ENCODE data around the gene CCRL2.
"Not testable (repeated sequence)": the region's sequence is repeated elsewhere in the genome, so short reads cannot be mapped to it uniquely, and the experiment has no call there.

Gene CCRL2

GRCh38 chr3:46378426-46378942, 28.6 kb upstream of the CCRL2 start:
- DNase-seq, result peak in 44 of 58 donors; percentile 6 to 72 (median 32)

GRCh38 chr3:46380471-46381221, 26.4 kb upstream of the CCRL2 start:
- DNase-seq, result no peak

GRCh38 chr3:46381625-46382024, 25.4 kb upstream of the CCRL2 start:
- DNase-seq, result no peak

DNA sequence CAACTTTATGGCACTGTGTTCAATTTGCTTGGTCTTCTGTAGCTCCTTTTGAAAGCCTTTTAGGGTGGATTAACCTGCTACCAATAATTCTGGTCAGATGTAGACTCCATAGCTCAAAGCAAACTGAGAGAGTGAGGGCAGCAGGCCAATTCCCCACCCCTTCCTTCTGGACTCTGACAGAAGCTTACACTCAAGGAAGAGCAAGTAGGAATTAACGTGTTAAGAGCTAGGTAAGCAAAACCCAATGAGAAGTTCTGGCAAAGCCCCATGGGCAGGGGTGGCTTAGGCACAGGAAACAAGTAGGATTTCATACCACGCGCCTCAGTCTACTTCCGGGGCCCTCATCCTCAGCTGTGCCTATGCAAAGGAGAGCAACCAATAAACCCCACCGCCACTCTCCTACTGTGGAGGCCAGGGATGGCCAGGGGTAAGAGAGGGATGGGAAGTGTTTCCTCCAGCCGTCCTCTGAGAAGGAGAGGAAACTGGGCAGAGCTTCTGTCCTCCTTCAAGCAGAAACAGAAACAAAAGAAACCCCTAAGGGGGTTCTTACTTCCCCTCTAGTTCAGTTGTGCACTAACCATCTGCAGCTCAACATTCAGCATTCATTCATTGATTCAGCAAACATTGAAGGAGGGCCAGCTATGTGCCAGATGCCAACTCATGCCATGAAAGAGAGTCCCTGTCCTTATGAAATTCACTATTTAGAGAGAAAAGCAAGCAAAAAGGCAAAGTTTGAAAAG, 23.7 kb upstream of the CCRL2 start:
- DNase-seq, result no peak

GRCh38 chr3:46383951-46384330, 23.1 kb upstream of the CCRL2 start:
- no peak for DNase-seq

DNA sequence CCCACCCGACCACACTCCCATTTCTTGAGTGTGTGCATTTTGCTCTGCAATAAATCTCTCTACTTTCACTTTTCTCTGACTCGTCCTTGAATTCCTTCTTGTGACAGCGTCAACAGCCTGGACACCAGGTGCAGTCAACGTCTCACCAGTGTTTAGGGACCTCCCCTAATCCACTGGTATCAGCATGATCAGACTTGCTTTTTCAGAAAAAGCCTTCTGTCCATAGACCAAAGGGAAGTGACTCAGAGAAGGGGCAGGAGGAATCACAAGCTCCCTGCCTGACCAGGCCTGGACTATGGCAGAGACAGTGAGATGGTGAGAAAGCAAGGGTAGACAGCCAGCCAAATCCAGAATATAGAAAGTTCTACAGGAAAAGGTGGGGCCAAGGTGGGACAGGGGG, 20.9 kb upstream of the CCRL2 start:
- DNase-seq, result peak in 1 of 58 donors; percentile 7

GRCh38 chr3:46388847-46389246, 18.2 kb upstream of the CCRL2 start:
- DNase-seq, result not testable (repeated sequence)

DNA sequence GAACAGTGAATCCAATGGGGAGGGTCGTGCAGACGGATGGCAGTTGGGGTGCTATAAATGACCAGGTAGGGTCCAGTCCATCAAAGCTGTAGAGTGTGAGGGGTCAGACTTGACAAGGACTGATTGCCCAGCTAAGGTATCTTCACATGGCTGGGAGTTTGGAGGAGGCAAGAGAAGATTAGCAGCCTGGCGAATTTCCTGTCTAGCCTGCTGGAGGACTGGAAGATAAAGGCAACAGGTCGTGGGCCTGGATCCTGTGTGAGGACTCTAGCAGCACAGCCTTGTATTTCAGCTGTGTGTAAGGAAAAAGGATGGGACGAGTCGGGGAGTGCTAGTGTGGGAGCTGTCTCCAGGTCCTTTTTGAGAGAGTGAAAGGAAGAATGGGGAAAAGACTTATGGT, 17.8 kb upstream of the CCRL2 start:
- DNase-seq, result no peak

GRCh38 chr3:46391526-46391925, 15.5 kb upstream of the CCRL2 start:
- not testable (repeated sequence) for DNase-seq

- DNase-seq, result no peak
These were observed 14.0 kb upstream of the CCRL2 start for GRCh38 chr3:46393011-46393410.

- peak in 1 of 58 donors; percentile 14 for DNase-seq
These were observed 13.3 kb upstream of the CCRL2 start for GRCh38 chr3:46393554-46394434.

- DNase-seq, result no peak
These were observed 11.8 kb upstream of the CCRL2 start for GRCh38 chr3:46395210-46395661.

- no peak for DNase-seq
These were observed 11.1 kb upstream of the CCRL2 start for GRCh38 chr3:46395766-46396530.

DNA sequence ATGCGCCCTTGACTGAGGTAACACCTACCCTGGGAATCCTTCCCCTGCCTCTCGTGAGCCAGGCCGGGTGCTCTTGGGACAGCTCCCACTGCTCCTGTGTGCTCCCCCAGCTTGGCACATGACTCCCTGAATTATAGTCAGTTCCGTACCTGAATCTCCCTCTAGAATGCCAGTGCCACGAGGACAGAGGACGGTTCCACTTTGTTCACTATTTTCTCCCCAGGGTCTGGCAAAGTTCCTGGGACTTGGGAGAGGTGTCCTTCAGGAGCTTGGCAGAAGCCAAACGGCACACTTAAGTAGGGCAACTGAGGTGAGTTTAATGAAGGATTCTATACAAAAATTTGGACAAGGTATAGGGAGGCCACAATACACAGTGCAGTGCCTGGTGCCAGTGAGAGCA, 9.9 kb upstream of the CCRL2 start:
- DNase-seq, result no peak

GRCh38 chr3:46398186-46398955, 8.7 kb upstream of the CCRL2 start:
- no peak for DNase-seq

GRCh38 chr3:46399098-46399497, 8.0 kb upstream of the CCRL2 start:
- no peak for DNase-seq

DNA sequence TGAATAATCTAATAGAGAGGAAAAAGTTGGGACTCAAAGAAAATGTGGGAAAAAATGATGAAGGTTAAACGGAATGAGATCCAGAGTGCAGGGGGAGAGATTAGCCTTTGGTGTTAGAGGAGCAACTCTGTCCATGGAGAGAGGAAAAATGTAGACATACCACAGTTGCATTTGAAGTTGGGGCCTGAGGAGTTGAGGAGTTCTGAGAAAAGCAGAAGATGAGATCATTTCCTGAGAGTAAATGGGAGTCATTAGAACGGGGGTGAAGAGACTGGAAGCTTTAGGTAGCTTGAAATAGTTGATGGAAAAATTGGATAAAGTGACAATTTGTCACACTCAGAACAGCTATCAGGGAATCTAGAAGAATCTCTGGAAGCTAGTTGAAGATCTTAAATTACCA, 7.5 kb upstream of the CCRL2 start:
- DNase-seq, result no peak

DNA sequence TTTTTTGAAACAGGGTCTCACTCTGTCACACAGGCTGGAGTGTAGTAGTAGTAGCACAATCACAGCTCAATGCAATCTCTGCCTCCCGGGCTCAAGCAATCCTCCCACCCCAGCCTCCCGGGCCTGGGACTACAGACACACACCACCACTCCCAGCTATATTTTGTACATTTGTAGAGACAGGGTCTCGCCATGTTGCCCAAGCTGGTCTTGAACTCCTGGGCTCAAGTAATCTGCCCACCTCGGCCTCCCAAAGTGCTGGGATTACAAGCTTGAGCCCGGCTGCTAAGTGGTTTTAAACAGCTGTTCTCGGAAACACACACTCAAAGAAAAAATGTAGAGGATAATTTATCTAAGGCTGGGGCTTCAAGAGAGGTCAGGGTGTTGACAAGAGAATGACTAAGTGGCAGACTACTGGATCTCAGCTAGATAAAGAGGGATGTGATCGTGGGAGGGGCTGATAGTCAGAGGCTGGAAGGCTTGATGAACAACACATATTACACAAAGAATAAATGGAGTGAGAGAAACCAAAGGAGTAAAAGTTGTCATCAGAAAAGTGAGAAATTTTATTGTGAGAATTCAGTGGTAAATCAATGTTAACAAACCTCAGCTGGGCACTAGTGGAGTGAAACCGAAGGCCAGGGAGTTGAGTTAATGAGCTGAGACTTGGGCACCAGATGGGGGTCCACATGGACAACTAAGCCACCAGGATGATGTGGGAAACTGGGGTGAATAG, 6.9 kb upstream of the CCRL2 start:
- no peak for DNase-seq

DNA sequence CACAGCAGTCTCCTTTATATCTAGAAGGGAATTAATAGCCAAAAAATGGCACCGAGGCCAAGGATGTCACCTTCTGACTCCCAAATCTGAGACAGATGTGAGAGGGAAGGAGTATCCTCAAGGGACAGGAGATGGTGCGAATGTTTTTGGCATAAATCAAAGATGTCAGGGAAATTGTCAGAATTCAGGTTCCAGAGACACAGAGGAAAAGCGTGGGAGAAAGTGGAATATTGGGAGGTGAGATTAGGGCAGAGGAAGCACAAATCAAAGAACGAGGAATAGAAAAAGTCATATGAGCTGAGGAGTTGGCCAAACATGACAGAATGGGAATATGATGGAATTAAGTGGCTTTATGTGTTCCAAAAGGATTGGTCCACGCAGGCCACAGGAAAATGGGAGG, 6.2 kb upstream of the CCRL2 start:
- no peak for DNase-seq
